Esophagus squamous epithelium (tissue), 5 donors: ENCODE data around the gene CEBPE. TPM values are rescaled to one million over a fixed set of nuclear protein-coding genes. Genes with fewer than 3 reads are reported as not detected.

ENCODE experiments used
- DNase-seq: peaks from one replicate; lab custom pipeline; 2025; lab: John Stamatoyannopoulos, UW
- H3K27ac ChIP-seq, 4 donors: fragments of 200-600 bp; sonication (generic); one replicate each; pipeline ENCODE4 v1.5.1; 2016 to 2019; ENCODE audit warnings: mild to moderate bottlenecking in 1 of 4
- H3K27me3 ChIP-seq, 4 donors: fragments of 200-600 bp; sonication (generic); 1 replicate in 3 of 4; 2 replicates in 1 of 4; pipeline versions ENCODE4 v1.5.1 to v1.6.0; 2017 to 2021; ENCODE audit warnings: antibody characterized with exemption in 1 of 4
- H3K36me3 ChIP-seq, 3 donors: fragments of 200-600 bp; sonication (generic); one replicate each; pipeline ENCODE4 v1.5.1; 2016 to 2019
- H3K4me1 ChIP-seq, 3 donors: fragments of 200-600 bp; sonication (generic); one replicate each; pipeline ENCODE4 v1.5.1; 2017 to 2019
- H3K4me3 ChIP-seq, 4 donors: fragments of 200-600 bp; sonication (generic); 1 replicate in 3 of 4; 2 replicates in 1 of 4; pipeline ENCODE4 v1.5.1; 2016 to 2019; ENCODE audit warnings: mild to moderate bottlenecking in 2 of 4, moderate library complexity in 1 of 4
- H3K9me3 ChIP-seq, 3 donors: fragments of 200-600 bp; sonication (generic); one replicate each; pipeline ENCODE4 v1.5.1; 2016 to 2019
- CTCF ChIP-seq, 6 experiments: fragments of 450-650 bp in 4 of 6; fragments of 200-600 bp in 2 of 6; sonication (generic) in 2 of 6; IDR thresholded peaks; one replicate each; pipeline ENCODE4 v1.5.1; 2016 to 2019; ENCODE audit warnings: antibody characterized with exemption in 6 of 6, mild to moderate bottlenecking in 4 of 6, moderate library complexity in 4 of 6
- POLR2A ChIP-seq, 4 donors: fragments of 450-650 bp; IDR thresholded peaks; one replicate each; pipeline ENCODE4 v1.6.1; 2017; ENCODE audit warnings: antibody characterized with exemption in 4 of 4, mild to moderate bottlenecking in 4 of 4, moderate library complexity in 3 of 4
- WGBS, 2 donors: methylation state at CpG; one replicate each; pipeline ENCODE4 v1.1.5; 2018; 5-methylcytosine and 5-hydroxymethylcytosine counted together
- intact Hi-C: fragments of 100-400 bp; cut with DNase I; formaldehyde crosslinking; loops from one replicate; pipeline ENCODE4 v1.15.0; 2022
- total RNA-seq, 4 donors: library from RNA; depleted of rRNA; stranded (reverse); fragments of >200 nt; gene quantifications; one replicate each; pipeline ENCODE4 v1.1.0, GENCODE V29; 2016
- donor health status: DM: yes; HTN: yes; CAD: no.

The CEBPE gene
- total RNA-seq, 4 donors from 2014 or later: not detected

GRCh38 chr14:23159532-23159931, 40.5 kb upstream of the CEBPE start:
- peaks cover 0 to 20% (median 0%) of the 10 kb centered on the region in 3 donors for H3K36me3 ChIP-seq
- H3K27ac ChIP-seq: peak overlapping the region in 2 of 4 donors; percentile 5 to 87
- no peaks in the 10 kb centered on the region for H3K9me3 ChIP-seq
- no peak overlapping the region for H3K4me3 ChIP-seq
- no peak for DNase-seq
- no peaks in the 10 kb centered on the region for H3K27me3 ChIP-seq
- intact Hi-C loops: no loop called here
- no peak for TF ChIP-seq CTCF (IDR thresholded peaks at IDR 0.05)
- no peak for TF ChIP-seq POLR2A (IDR thresholded peaks at IDR 0.05)
- WGBS, 2 donors: 46 to 53% methylated on average over 1 of the region's 1 CpG
- peaks cover 16 to 79% (median 30%) of the 10 kb centered on the region in 3 donors for H3K4me1 ChIP-seq

- H3K4me1 ChIP-seq: peaks cover 19 to 78% (median 31%) of the 10 kb centered on the region in 3 donors
- DNase-seq: no peak
- no peaks in the 10 kb centered on the region for H3K27me3 ChIP-seq
- TF ChIP-seq CTCF (IDR thresholded peaks at IDR 0.05) (no peak), POLR2A (IDR thresholded peaks at IDR 0.05) (no peak)
- peaks cover 0 to 13% (median 0%) of the 10 kb centered on the region in 3 donors for H3K36me3 ChIP-seq
- no peak overlapping the region for H3K27ac ChIP-seq
- no peak overlapping the region for H3K4me3 ChIP-seq
- H3K9me3 ChIP-seq: no peaks in the 10 kb centered on the region
- intact Hi-C loops: no loop called here
- 82% methylated on average over 2 of the region's 2 CpGs for WGBS, 2 donors
Measured at GRCh38 chr14:23158779-23159178, 39.7 kb upstream of the CEBPE start.

GRCh38 chr14:23154964-23155587, 36.0 kb upstream of the CEBPE start:
- Histone ChIP-seq H3K27me3 (no peaks in the 10 kb centered on the region), H3K27ac (peak overlapping the region; percentile 87 to 98 (median 96)), H3K4me1 (peaks cover 27 to 93% (median 34%) of the 10 kb centered on the region in 3 donors), H3K9me3 (no peaks in the 10 kb centered on the region), H3K36me3 (peaks cover 0 to 7% (median 0%) of the 10 kb centered on the region in 3 donors), H3K4me3 (peak overlapping the region in 3 of 4 donors; percentile 10 to 63 (median 45))
- intact Hi-C loops: no loop called here
- DNase-seq: no peak
- TF ChIP-seq CTCF (IDR thresholded peaks at IDR 0.05) (no peak), POLR2A (IDR thresholded peaks at IDR 0.05) (peak in 2 of 4 donors; percentile 43 to 54)
- 22 to 23% methylated on average over 10 of the region's 10 CpGs for whole genome bisulfite sequencing, 2 donors

- no peaks in the 10 kb centered on the region for H3K9me3 ChIP-seq
- 15% methylated on average over 10 to 12 of the region's 28 CpGs for WGBS, 2 donors
- no peaks in the 10 kb centered on the region for H3K27me3 ChIP-seq
- H3K36me3 ChIP-seq: peaks cover 0 to 7% (median 0%) of the 10 kb centered on the region in 3 donors
- peak; percentile 28 for DNase-seq
- peak in 2 of 4 donors; percentile 82 to 86 for TF ChIP-seq POLR2A (IDR thresholded peaks at IDR 0.05)
- TF ChIP-seq CTCF (IDR thresholded peaks at IDR 0.05): no peak
- peak overlapping the region; percentile 87 to 98 (median 96) for H3K27ac ChIP-seq
- intact Hi-C loops: no loop called here
- peaks cover 30 to 94% (median 40%) of the 10 kb centered on the region in 3 donors for H3K4me1 ChIP-seq
- peak overlapping the region; percentile 11 to 63 (median 44) for H3K4me3 ChIP-seq
Measured at GRCh38 chr14:23153851-23154796, 35.1 kb upstream of the CEBPE start.
